Measurements from ENCODE around the gene CDCA5. TPM values are rescaled to one million over a fixed set of nuclear protein-coding genes. Genes with fewer than 3 reads are reported as not detected.
A peak's percentile ranks its signal among the peaks of the same experiment; 100 is the strongest.

The CDCA5 gene
- polyA plus RNA-seq, 1 of the 3 experiments (the other 2 are of a cell fraction) = 16.3 TPM

DNA sequence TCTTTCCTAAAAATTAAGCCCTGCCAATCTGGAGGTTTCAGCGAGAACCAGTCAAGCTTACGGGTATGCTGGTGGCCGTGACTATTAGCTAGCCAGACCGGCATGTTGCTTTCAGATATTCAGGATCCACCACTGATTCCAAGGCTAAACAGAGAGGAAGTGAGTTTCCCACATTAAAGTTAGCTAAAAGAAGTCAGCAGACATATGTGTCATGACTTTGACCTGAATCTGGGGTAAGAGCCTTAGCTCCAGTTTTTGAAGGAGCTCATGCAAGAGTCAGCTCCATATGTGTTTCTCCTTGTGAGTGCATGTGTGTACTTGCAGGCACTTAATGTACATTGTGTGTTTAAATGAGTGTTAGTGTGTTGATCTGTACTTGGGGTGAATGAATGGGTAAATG is 1.6 kb upstream of the CDCA5 start:
- H3K4me1 ChIP-seq (ENCODE audit: control insufficient read depth in 1 of 2, insufficient read depth in 2 of 2, low read depth in 1 of 2, low read length in 1 of 2) = peaks cover 8 to 20% of the 10 kb centered on the region in 2 experiments
- no peaks in the 10 kb centered on the region for H3F3A ChIP-seq (replicated peaks; ENCODE audit: insufficient read depth)
- no peaks in the 10 kb centered on the region for H3K9me2 ChIP-seq
- peaks cover 52% of the 10 kb centered on the region for H3K79me2 ChIP-seq (ENCODE audit: insufficient read depth)
- 100% methylated on average over 4 of the region's 4 CpGs for WGBS (ENCODE audit: low lambda C conversion rate)
- no peak overlapping the region for H2AFZ ChIP-seq (ENCODE audit: low read depth)
- H3K9ac ChIP-seq = peak overlapping the region; percentile 89; the same call in 1 of the 2 replicates
- TF ChIP-seq FOSL2 (IDR thresholded peaks at IDR 0.05; ENCODE audit: borderline replicate concordance, low read depth) (no peak), CHD2 (IDR thresholded peaks at IDR 0.05; ENCODE audit: low read length, partially characterized antibody) (no peak), TAF1 (IDR thresholded peaks at IDR 0.05; ENCODE audit: borderline replicate concordance, low read depth, low read length) (no peak), MEF2A (IDR thresholded peaks at IDR 0.05; ENCODE audit: borderline replicate concordance, low read depth) (no peak), RCOR1 (IDR thresholded peaks at IDR 0.05; ENCODE audit: low read length) (no peak), EZH2phosphoT487 (IDR thresholded peaks at IDR 0.05; ENCODE audit: borderline replicate concordance, low read depth) (no peak), YY1 (IDR thresholded peaks at IDR 0.05; ENCODE audit: low read depth) (no peak), JUND (IDR thresholded peaks at IDR 0.05) (no peak), POLR2AphosphoS5 (IDR thresholded peaks at IDR 0.05; ENCODE audit: low read depth, low read length) (no peak), TEAD4 (IDR thresholded peaks at IDR 0.05; ENCODE audit: borderline replicate concordance, insufficient read depth) (no peak), MXI1 (IDR thresholded peaks at IDR 0.05; ENCODE audit: low read depth, low read length) (no peak)
- TF ChIP-seq, protein P1, sequence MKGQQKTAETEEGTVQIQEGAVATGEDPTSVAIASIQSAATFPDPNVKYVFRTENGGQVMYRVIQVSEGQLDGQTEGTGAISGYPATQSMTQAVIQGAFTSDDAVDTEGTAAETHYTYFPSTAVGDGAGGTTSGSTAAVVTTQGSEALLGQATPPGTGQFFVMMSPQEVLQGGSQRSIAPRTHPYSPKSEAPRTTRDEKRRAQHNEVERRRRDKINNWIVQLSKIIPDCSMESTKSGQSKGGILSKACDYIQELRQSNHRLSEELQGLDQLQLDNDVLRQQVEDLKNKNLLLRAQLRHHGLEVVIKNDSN (IDR thresholded peaks at IDR 0.05; ENCODE audit: borderline replicate concordance, low read depth) = no peak
- TF ChIP-seq, protein P2, sequence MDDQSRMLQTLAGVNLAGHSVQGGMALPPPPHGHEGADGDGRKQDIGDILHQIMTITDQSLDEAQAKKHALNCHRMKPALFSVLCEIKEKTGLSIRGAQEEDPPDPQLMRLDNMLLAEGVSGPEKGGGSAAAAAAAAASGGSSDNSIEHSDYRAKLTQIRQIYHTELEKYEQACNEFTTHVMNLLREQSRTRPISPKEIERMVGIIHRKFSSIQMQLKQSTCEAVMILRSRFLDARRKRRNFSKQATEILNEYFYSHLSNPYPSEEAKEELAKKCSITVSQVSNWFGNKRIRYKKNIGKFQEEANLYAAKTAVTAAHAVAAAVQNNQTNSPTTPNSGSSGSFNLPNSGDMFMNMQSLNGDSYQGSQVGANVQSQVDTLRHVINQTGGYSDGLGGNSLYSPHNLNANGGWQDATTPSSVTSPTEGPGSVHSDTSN (IDR thresholded peaks at IDR 0.05) = no peak
- no peak overlapping the region for H3K27ac ChIP-seq (ENCODE audit: low read depth in 2 of 2, low read length in 1 of 2)
- no peaks in the 10 kb centered on the region for H4K20me1 ChIP-seq (ENCODE audit: insufficient read depth)
- peaks cover 11 to 39% of the 10 kb centered on the region in 2 experiments for H3K36me3 ChIP-seq (replicated peaks in 1 of 2; ENCODE audit: control insufficient read depth in 1 of 2, insufficient read depth in 2 of 2, low read length in 1 of 2)
- H3K27me3 ChIP-seq (ENCODE audit: insufficient read depth) = no peaks in the 10 kb centered on the region
- ChIA-PET POLR2A (interaction anchor here (1.6 kb wide), 1 partner anchor 49 kb away, joined by 4 read pairs; the partner anchor contains the start of gene SYVN1), CTCF (interaction anchor here (0.6 to 1.6 kb wide), 5 partner anchors 9 to 222 kb away, joined by 3 to 6 read pairs (median 3); partner anchors contain the start of genes ARL2 and TM7SF2)
- H3K4me3 ChIP-seq (ENCODE audit: low read depth in 2 of 2, low read length in 1 of 2) = peak overlapping the region; percentile 87 to 92; a peak in 2 of 4 replicates
- H3K4me2 ChIP-seq = peak overlapping the region; percentile 83
- DNase-seq = no peak
- no peaks in the 10 kb centered on the region for H3K9me3 ChIP-seq

DNA sequence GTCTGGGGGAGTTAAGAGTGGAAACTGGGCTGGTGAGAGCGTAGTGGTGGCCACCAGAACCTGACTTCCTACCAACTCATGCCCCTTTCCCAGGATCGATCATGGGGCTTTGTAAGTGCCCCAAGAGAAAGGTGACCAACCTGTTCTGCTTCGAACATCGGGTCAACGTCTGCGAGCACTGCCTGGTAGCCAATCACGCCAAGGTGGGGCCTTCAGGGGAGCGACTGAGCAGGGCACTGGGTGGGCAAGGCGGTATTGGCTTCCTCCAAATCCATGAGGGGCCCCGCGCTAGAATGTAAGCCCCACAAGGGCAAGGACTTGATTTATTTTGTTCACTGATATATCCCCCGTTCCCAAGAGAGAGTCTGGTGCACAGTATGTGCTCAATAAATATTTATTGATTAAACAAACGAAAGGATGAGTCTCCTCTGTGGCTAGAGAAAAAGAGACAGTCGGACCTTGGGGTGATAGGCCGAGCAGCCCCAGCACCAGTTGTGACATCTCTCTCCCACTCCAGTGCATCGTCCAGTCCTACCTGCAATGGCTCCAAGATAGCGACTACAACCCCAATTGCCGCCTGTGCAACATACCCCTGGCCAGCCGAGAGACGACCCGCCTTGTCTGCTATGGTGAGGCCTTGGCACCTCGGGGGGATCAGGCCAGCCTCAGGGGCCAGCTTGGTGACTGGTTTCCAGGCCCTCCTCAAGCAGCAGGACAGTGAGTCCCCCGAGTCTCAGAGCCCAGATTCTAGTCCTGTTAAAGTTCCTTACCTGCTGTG is 947 bp upstream of the CDCA5 start:
- WGBS (ENCODE audit: low lambda C conversion rate) = 25% methylated on average over 17 of the region's 23 CpGs
- ChIA-PET POLR2A (no interaction called here), CTCF (interaction anchor here (0.9 to 1.6 kb wide), 4 partner anchors 27 to 222 kb away, joined by 3 to 6 read pairs (median 4); partner anchors contain the start of genes ARL2 and TM7SF2)
- Histone ChIP-seq H3K4me3 (ENCODE audit: low read depth in 2 of 2, low read length in 1 of 2) (peak overlapping the region; percentile 87 to 92), H4K20me1 (ENCODE audit: insufficient read depth) (no peaks in the 10 kb centered on the region), H3K27ac (ENCODE audit: low read depth in 2 of 2, low read length in 1 of 2) (peak overlapping the region; percentile 88 to 93; a peak in 3 of 4 replicates), H2AFZ (ENCODE audit: low read depth) (0 out of 2 replicates have a peak overlapping the region, but pooled peaks have one; percentile 25), H3K27me3 (ENCODE audit: insufficient read depth) (no peaks in the 10 kb centered on the region), H3F3A (replicated peaks; ENCODE audit: insufficient read depth) (no peaks in the 10 kb centered on the region), H3K4me1 (ENCODE audit: control insufficient read depth in 1 of 2, insufficient read depth in 2 of 2, low read depth in 1 of 2, low read length in 1 of 2) (peaks cover 8 to 20% of the 10 kb centered on the region in 2 experiments), H3K9me2 (no peaks in the 10 kb centered on the region), H3K79me2 (ENCODE audit: insufficient read depth) (peaks cover 58% of the 10 kb centered on the region), H3K9me3 (no peaks in the 10 kb centered on the region), H3K9ac (peak overlapping the region; percentile 89), H3K4me2 (peak overlapping the region; percentile 83), H3K36me3 (replicated peaks in 1 of 2; ENCODE audit: control insufficient read depth in 1 of 2, insufficient read depth in 2 of 2, low read length in 1 of 2) (peaks cover 14 to 39% of the 10 kb centered on the region in 2 experiments)
- no peak for DNase-seq
- no peak for TF ChIP-seq EZH2phosphoT487 (IDR thresholded peaks at IDR 0.05; ENCODE audit: borderline replicate concordance, low read depth)
- TF ChIP-seq FOSL2 (IDR thresholded peaks at IDR 0.05; ENCODE audit: borderline replicate concordance, low read depth) = no peak
- TF ChIP-seq GATA2 (CRISPR knock-in tag; IDR thresholded peaks at IDR 0.05) = no peak
- TF ChIP-seq RFX5 (IDR thresholded peaks at IDR 0.05; ENCODE audit: low read length) = no peak
- no peak for TF ChIP-seq MXI1 (IDR thresholded peaks at IDR 0.05; ENCODE audit: low read depth, low read length)
- TF ChIP-seq NFIC (IDR thresholded peaks at IDR 0.05; ENCODE audit: borderline replicate concordance) = no peak
- TF ChIP-seq, protein P3, sequence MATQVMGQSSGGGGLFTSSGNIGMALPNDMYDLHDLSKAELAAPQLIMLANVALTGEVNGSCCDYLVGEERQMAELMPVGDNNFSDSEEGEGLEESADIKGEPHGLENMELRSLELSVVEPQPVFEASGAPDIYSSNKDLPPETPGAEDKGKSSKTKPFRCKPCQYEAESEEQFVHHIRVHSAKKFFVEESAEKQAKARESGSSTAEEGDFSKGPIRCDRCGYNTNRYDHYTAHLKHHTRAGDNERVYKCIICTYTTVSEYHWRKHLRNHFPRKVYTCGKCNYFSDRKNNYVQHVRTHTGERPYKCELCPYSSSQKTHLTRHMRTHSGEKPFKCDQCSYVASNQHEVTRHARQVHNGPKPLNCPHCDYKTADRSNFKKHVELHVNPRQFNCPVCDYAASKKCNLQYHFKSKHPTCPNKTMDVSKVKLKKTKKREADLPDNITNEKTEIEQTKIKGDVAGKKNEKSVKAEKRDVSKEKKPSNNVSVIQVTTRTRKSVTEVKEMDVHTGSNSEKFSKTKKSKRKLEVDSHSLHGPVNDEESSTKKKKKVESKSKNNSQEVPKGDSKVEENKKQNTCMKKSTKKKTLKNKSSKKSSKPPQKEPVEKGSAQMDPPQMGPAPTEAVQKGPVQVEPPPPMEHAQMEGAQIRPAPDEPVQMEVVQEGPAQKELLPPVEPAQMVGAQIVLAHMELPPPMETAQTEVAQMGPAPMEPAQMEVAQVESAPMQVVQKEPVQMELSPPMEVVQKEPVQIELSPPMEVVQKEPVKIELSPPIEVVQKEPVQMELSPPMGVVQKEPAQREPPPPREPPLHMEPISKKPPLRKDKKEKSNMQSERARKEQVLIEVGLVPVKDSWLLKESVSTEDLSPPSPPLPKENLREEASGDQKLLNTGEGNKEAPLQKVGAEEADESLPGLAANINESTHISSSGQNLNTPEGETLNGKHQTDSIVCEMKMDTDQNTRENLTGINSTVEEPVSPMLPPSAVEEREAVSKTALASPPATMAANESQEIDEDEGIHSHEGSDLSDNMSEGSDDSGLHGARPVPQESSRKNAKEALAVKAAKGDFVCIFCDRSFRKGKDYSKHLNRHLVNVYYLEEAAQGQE (IDR thresholded peaks at IDR 0.05; ENCODE audit: low read depth, low read length) = no peak
- no peak for TF ChIP-seq RXRA (IDR thresholded peaks at IDR 0.05; ENCODE audit: borderline replicate concordance, low read depth)
- TF ChIP-seq, protein P2 (IDR thresholded peaks at IDR 0.05) = no peak
- TF ChIP-seq MEF2A (IDR thresholded peaks at IDR 0.05; ENCODE audit: borderline replicate concordance, low read depth) = no peak
- no peak for TF ChIP-seq SMC3 (IDR thresholded peaks at IDR 0.05; ENCODE audit: low read depth, low read length)

Data from SK-N-SH (cell line).